Measurements from ENCODE around the gene MRGPRD. TPM values are rescaled to one million over a fixed set of nuclear protein-coding genes. Genes with fewer than 3 reads are reported as not detected.

Gene MRGPRD
- total RNA-seq, 1 experiment from 2014 or later: not detected

DNA sequence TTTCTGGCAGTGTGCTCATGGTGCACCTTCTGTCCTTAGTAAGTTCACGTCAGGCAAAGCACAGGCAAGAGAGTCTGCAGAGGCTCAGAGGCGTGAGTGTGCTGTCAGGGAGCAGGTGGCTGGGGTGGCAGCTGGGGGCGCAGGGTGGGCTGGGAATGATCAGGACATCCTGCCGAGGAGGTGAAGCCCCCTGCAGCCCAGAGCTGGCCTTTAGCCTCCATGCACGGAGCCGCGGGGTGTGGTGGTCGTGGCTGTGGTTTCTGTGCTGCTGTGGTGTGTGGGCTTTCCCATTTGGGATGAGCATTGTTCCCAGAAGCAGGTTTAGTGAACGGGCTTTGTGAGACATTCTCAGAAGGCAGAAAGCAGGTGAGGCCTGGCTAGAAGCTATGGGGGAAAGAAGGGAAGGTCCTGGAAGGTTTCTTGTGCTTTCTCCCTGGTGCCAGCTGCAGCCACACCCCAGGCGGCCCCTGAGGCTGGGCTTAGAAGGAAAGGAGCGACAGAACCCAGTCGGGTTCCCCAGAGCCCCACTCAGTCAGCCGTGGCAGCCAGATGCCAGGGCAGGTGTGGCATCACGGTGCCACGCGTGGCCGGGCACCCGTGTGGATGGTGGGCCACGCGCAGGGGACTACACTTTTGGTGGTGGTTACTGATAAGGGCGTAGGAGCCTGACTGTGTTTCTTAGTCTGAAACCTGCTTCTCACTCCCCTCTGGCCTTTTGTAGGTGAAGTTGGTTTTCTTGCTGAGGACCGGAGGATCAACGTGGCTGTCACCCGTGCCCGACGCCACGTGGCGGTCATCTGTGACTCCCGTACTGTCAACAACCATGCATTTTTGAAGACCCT lies 45.0 kb downstream of the MRGPRD start:
- Histone ChIP-seq H3K27me3 (replicated peaks) (no peaks in the 10 kb centered on the region), H3K4me1 (replicated peaks) (no peaks in the 10 kb centered on the region), H3K27ac (no peak overlapping the region), H3K36me3 (peaks cover 92% of the 10 kb centered on the region), H3K9me3 (replicated peaks) (no peaks in the 10 kb centered on the region), H3K4me3 (no peak overlapping the region)
- DNase-seq (ENCODE audit: low read depth in 1 of 2, low spot score in 2 of 2): no peak

DNA sequence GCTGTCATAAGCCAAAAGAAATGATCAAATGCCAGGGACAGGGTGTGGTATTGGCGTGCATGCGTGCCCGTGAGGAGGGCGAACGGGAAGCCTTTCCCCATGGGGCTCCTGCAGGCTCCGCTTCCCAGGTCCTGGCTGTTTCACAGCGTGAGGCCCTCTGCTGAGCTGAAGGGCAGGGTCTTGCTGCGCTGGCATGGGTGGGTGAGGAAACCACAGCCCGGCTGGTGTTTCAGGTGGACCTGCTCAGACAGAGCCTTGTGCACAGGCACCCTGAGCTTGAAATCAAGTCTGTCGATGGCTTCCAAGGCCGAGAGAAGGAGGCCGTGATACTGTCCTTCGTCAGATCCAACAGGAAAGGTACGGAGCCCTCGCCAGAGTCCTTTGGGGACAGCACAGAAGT lies 45.7 kb downstream of the MRGPRD start:
- Histone ChIP-seq H3K36me3 (peaks cover 93% of the 10 kb centered on the region), H3K27me3 (replicated peaks) (no peaks in the 10 kb centered on the region), H3K27ac (no peak overlapping the region), H3K4me1 (replicated peaks) (no peaks in the 10 kb centered on the region), H3K4me3 (no peak overlapping the region), H3K9me3 (replicated peaks) (no peaks in the 10 kb centered on the region)
- DNase-seq (ENCODE audit: low read depth in 1 of 2, low spot score in 2 of 2): no peak

DNA sequence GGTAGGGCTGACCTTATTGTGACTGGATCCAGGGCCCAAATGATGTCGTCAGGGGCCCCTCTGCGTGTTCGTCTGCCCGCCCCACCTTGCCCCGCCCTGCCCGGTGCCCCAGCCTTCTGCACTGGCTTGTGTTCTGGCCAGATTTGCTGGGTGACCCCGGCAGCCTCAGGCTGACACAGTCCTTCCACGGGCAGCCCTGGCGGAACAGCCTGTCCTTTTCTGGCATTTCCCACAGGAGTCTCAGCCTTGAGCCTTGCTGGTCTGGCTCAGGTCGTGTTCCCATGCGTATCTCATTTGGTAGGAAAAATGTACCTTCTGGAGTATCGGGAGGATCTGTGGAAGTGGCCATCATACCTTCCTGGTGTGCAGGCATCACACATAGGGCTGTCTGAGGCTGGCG lies 46.1 kb downstream of the MRGPRD start:
- Histone ChIP-seq H3K27ac (no peak overlapping the region), H3K27me3 (replicated peaks) (no peaks in the 10 kb centered on the region), H3K4me3 (no peak overlapping the region), H3K4me1 (replicated peaks) (no peaks in the 10 kb centered on the region), H3K9me3 (replicated peaks) (no peaks in the 10 kb centered on the region), H3K36me3 (peaks cover 92% of the 10 kb centered on the region)
- DNase-seq (ENCODE audit: low read depth in 1 of 2, low spot score in 2 of 2): peak in 1 of 2 experiments; percentile 61

- Histone ChIP-seq H3K4me1 (replicated peaks) (no peaks in the 10 kb centered on the region), H3K27me3 (replicated peaks) (no peaks in the 10 kb centered on the region), H3K36me3 (peaks cover 91% of the 10 kb centered on the region), H3K27ac (no peak overlapping the region), H3K9me3 (replicated peaks) (no peaks in the 10 kb centered on the region), H3K4me3 (no peak overlapping the region)
- no peak for DNase-seq (ENCODE audit: low read depth in 1 of 2, low spot score in 2 of 2)
Observed at GRCh38 chr11:68934321-68934645, 46.5 kb downstream of the MRGPRD start.

DNA sequence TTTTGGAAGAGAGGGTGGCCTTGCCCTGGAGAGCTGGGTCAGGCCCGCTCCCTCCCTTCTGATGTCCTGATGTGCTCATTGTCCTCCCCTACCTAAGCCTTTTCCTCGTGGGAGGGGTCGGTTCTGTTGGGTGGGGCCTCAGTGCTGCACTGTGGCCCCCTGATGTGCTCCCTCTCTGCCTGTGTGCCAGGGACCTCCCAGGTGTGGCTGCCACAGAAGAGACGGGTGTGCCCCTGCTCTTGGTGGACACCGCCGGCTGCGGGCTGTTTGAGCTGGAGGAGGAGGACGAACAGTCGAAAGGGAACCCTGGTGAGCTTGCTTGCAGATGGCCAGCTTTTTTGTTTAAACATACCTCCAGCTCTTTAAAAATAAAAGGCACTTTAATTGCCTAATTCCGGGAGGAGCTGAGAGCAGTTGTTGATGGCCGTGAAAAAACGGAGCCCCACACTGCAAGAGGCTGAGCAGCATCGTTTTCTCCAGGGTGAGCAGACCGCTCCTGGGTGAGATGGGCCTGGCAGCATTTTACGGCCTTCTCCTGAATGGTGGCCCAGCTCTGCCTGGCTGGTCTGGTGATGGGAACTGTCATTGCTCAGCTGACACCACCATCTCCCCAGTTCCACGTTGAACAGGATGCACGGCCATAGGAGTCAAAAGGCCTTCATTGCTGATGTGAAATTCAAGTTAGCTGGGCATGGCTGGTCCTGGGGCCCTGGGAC lies 47.0 kb downstream of the MRGPRD start:
- Histone ChIP-seq H3K9me3 (replicated peaks) (no peaks in the 10 kb centered on the region), H3K27ac (no peak overlapping the region), H3K27me3 (replicated peaks) (no peaks in the 10 kb centered on the region), H3K4me3 (no peak overlapping the region), H3K36me3 (peaks cover 91% of the 10 kb centered on the region), H3K4me1 (replicated peaks) (no peaks in the 10 kb centered on the region)
- peak in 1 of 2 experiments; percentile 60 for DNase-seq (ENCODE audit: low read depth in 1 of 2, low spot score in 2 of 2)

GRCh38 chr11:68932933-68933577 lies 47.7 kb downstream of the MRGPRD start:
- Histone ChIP-seq H3K27me3 (replicated peaks) (no peaks in the 10 kb centered on the region), H3K36me3 (peaks cover 91% of the 10 kb centered on the region), H3K4me1 (replicated peaks) (no peaks in the 10 kb centered on the region), H3K27ac (no peak overlapping the region), H3K9me3 (replicated peaks) (no peaks in the 10 kb centered on the region), H3K4me3 (no peak overlapping the region)
- DNase-seq (ENCODE audit: low read depth in 1 of 2, low spot score in 2 of 2): peak in 1 of 2 experiments; percentile 61

- H3K4me1 ChIP-seq (replicated peaks): no peaks in the 10 kb centered on the region
- H3K4me3 ChIP-seq: no peak overlapping the region
- no peak for DNase-seq (ENCODE audit: low read depth in 1 of 2, low spot score in 2 of 2)
- H3K27ac ChIP-seq: no peak overlapping the region
- H3K9me3 ChIP-seq (replicated peaks): no peaks in the 10 kb centered on the region
- peaks cover 91% of the 10 kb centered on the region for H3K36me3 ChIP-seq
- no peaks in the 10 kb centered on the region for H3K27me3 ChIP-seq (replicated peaks)
Observed at GRCh38 chr11:68932358-68932757, 48.4 kb downstream of the MRGPRD start.

DNA sequence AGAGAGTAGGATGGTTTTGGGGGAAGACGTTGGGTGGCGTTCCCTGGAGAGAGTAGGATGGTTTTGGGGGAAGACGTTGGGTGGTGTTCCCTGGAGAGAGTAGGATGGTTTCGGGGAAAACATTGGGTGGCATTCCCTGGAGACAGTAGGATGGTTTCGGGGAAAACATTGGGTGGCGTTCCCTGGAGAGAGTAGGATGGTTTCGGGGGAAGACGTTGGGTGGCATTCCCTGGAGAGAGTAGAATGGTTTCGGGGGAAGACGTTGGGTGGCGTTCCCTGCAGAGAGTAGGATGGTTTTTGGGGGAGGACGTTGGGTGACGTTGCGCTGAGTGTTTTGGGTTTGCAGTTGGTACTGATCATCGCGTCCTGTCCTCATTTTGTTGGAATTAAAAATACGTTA lies 48.9 kb downstream of the MRGPRD start:
- Histone ChIP-seq H3K36me3 (peaks cover 91% of the 10 kb centered on the region), H3K4me3 (no peak overlapping the region), H3K27me3 (replicated peaks) (no peaks in the 10 kb centered on the region), H3K9me3 (replicated peaks) (peaks cover under 1% of the 10 kb centered on the region; the same call in 1 of the 2 replicates), H3K27ac (no peak overlapping the region), H3K4me1 (replicated peaks) (no peaks in the 10 kb centered on the region)
- no peak for DNase-seq (ENCODE audit: low read depth in 1 of 2, low spot score in 2 of 2)

GRCh38 chr11:68930991-68931855 lies 49.6 kb downstream of the MRGPRD start:
- H3K4me3 ChIP-seq: no peak overlapping the region
- peaks cover 7% of the 10 kb centered on the region for H3K9me3 ChIP-seq (replicated peaks)
- H3K27me3 ChIP-seq (replicated peaks): no peaks in the 10 kb centered on the region
- H3K27ac ChIP-seq: no peak overlapping the region
- no peaks in the 10 kb centered on the region for H3K4me1 ChIP-seq (replicated peaks)
- peaks cover 91% of the 10 kb centered on the region for H3K36me3 ChIP-seq
- peak in 1 of 2 experiments; percentile 64 for DNase-seq (ENCODE audit: low read depth in 1 of 2, low spot score in 2 of 2)

Other genes starting within 250 kb of the MRGPRD start
- gene TESMIN, start 229.5 kb downstream of the MRGPRD start, total RNA-seq (2014; rRNA removed; shearing (Covaris generic)): 5.0 and 6.7 TPM in 2 replicates
- 39.2 and 61.1 TPM in 2 replicates for gene CPT1A, start 139.1 kb downstream of the MRGPRD start, total RNA-seq (2014; rRNA removed; shearing (Covaris generic))
- gene MRPL21, start 77.2 kb downstream of the MRGPRD start, total RNA-seq (2014; rRNA removed; shearing (Covaris generic)): 139 and 170 TPM in 2 replicates
- gene IGHMBP2, start 77.1 kb downstream of the MRGPRD start, total RNA-seq (2014; rRNA removed; shearing (Covaris generic)): 16.4 and 30.2 TPM in 2 replicates
- gene MRGPRF, start 32.3 kb upstream of the MRGPRD start, total RNA-seq (2014; rRNA removed; shearing (Covaris generic)): 25.8 and 27.4 TPM in 2 replicates
- gene TPCN2, start 67.9 kb upstream of the MRGPRD start, total RNA-seq (2014; rRNA removed; shearing (Covaris generic)): 21.7 and 24.1 TPM in 2 replicates
- 0.38 and 0.50 TPM in 2 replicates for gene SMIM38, start 174.9 kb upstream of the MRGPRD start, total RNA-seq (2014; rRNA removed; shearing (Covaris generic))

Data from SJSA1 (cell line).